ENCODE results near the gene NR2F2.

NR2F2 gene

GRCh38 chr15:96338766-96339618, 8.5 kb downstream of the NR2F2 start:
- in situ Hi-C loops (cut with HindIII; ENCODE audit: low pct_ligation_motif_present, low pct_unique_long_range_greater_than_20kb, low sequenced_read_pairs) = no loop called here
- DNase-seq = peak; percentile 12

DNA sequence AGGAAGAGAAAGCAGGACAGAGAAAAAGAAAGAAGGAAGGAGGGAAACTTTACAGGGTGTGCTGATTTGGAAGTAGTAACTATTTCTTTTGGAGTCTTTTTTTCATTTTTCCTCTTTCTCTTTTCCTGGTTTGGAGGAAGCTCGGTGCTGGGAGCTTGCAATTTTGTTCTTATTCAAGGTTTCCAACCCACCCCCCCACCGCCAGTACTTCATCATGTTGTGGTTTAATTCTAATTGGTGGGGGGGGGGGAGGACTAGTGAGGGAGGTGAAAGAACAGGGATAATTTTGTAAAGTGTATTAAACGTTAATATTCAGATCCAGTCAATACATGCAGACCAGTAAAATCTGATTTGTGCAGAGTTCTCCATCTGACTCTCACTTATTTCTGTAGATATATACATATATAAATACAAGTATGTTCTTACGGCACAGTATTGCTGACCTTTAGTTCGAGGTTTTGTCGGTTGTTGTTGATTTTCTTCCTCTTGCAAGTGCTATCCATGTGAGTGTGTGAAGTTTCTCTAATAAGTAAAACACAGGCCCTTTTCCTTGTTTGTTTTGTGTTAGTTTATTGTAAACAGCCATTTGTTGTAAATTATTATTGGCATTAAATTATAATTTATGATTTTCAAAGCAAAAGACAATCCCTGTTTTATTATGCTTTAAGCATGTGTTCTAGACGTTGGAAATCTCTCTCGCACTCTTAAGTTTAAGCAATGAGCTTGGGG, 9.3 kb downstream of the NR2F2 start:
- peak; percentile 10 for DNase-seq
- in situ Hi-C loops (cut with HindIII; ENCODE audit: low pct_ligation_motif_present, low pct_unique_long_range_greater_than_20kb, low sequenced_read_pairs) = no loop called here

DNA sequence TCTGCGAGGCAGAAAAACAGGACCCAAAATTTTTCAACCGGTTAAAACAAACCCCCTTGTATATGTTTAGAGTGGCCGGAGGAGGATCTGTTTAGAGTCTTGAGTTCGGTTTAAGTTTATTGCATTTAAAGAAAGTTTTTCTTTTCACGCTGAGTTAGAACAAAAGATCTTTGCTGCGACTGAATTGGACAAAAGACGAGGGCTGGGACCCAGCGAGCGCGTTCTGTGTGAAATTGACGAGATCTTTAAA, 9.8 kb downstream of the NR2F2 start:
- DNase-seq = peak; percentile 3
- in situ Hi-C loops (cut with HindIII; ENCODE audit: low pct_ligation_motif_present, low pct_unique_long_range_greater_than_20kb, low sequenced_read_pairs) = no loop called here

GRCh38 chr15:96340598-96341512, 10.4 kb downstream of the NR2F2 start:
- DNase-seq = peak; percentile 49
- in situ Hi-C loops (cut with HindIII; ENCODE audit: low pct_ligation_motif_present, low pct_unique_long_range_greater_than_20kb, low sequenced_read_pairs) = no loop called here

GRCh38 chr15:96341513-96342405, 11.3 kb downstream of the NR2F2 start:
- in situ Hi-C loops (cut with HindIII; ENCODE audit: low pct_ligation_motif_present, low pct_unique_long_range_greater_than_20kb, low sequenced_read_pairs) = no loop called here
- DNase-seq = no peak

DNA sequence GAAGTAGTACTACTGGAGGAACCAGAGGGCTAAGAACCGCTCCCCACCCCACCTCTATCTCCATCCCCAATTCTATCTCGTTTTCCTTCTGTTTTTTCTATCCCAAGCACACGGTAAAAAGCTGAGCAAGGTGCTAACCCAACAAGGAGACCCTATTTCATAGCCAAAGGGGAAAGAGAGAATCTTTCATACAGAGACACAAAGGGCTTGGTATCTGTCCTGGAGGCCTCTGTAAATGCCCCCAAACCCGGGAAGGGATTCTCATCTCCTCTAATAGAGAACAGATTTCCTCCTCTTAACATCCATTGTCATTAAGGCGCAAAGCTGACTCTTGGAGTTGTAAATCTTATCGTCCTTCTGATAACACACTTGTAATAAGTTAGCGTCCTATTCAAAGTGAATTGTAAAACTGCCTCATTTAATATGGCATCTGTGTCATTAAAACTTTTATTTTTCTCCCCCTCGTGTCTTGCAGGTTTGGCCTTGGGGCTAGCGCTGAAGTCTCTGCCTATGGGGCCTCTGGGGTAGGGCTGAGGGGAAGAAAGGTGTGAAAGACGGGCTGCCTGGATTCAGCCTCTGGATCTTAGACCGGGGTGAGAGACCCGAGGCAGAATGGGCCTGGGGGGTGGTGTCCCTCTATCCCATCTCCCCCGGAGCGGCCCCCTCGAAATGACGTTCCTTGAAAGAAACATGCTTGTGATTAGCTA, 12.1 kb downstream of the NR2F2 start:
- in situ Hi-C loops (cut with HindIII; ENCODE audit: low pct_ligation_motif_present, low pct_unique_long_range_greater_than_20kb, low sequenced_read_pairs) = no loop called here
- no peak for DNase-seq

- in situ Hi-C loops (cut with HindIII; ENCODE audit: low pct_ligation_motif_present, low pct_unique_long_range_greater_than_20kb, low sequenced_read_pairs) = no loop called here
- no peak for DNase-seq
Measured at GRCh38 chr15:96343113-96344059, 12.9 kb downstream of the NR2F2 start.

DNA sequence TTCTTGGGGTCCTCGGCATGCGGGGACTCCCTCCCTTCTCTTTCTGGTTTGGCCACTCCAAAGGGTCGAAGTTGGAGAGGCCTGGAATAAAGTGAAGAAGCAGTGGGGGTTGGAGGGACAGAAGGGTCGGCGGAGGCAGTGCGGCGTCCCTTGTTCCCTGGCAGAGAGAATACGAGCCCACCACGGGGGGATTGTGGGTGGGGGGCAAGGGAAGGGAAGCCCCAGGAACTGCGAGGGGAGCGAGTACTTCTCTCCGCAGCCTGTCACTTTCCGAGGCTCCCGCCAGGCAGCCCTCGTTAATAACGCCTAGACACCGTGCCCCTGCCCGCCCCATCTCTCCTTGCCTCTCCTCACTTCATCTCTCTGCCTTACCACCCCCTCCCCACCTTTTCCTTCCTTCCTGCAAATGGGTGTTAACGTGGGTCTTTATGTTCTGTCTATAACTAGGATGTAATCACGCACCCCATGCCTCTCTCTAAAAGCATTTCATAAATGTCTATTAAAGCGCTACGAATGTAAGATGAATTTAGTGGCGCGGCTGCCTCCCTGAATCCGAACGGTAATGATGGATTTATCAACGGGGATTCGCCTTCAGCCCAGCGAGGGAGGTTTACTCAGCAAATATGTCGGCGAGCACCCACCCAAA, 13.7 kb downstream of the NR2F2 start:
- no peak for DNase-seq

DNA sequence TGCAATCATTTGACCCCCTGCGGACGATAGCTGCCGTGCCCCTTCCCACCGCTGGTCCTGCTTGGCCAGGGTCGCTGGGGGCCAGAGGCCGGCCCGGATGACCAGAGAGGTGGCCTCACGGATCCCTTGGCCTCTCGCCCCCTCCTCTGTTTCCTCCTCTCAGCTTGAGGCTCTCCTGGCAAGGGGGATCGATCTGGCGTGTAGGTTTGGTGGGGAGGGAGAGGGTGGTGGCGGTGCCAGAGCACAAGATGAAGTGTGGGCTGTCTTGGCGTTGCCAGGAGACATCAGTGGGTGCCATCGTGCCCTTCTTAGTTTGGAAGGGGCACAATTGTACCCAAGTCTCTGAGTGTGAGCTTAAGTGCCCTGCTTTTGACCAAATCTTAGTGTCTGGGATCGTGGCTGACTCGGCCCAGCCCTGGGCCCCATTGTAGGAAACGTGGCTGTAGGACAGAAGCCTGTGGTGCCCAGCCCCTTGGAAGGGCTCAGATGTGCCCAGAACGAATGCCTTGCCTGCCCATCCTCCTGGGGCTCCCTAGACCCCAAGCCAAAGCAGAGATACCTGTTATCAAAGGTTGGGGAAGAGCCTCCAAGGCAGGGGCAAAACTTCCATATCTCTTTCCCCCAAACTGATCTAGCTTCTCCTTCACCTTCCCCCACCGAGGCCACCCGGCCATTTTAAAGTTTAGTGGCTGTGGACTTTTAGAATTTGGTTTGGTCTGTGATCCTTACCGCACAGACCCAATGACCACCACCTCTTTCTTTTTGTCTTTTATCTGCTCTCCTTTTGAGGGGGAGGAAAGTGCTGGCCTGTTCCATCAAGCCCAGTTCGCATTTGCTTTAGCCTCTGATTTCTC, 14.4 kb downstream of the NR2F2 start:
- in situ Hi-C loops (cut with HindIII; ENCODE audit: low pct_ligation_motif_present, low pct_unique_long_range_greater_than_20kb, low sequenced_read_pairs) = no loop called here
- no peak for DNase-seq

More for the DNA sequence above, 13.7 kb downstream of the NR2F2 start:
- in situ Hi-C loops (cut with HindIII; ENCODE audit: low pct_ligation_motif_present, low pct_unique_long_range_greater_than_20kb, low sequenced_read_pairs) = no loop called here

- DNase-seq = peak; percentile 70
- in situ Hi-C loops (cut with HindIII; ENCODE audit: low pct_ligation_motif_present, low pct_unique_long_range_greater_than_20kb, low sequenced_read_pairs) = no loop called here
Measured at GRCh38 chr15:96345560-96346399, 15.3 kb downstream of the NR2F2 start.

- in situ Hi-C loops (cut with HindIII; ENCODE audit: low pct_ligation_motif_present, low pct_unique_long_range_greater_than_20kb, low sequenced_read_pairs) = no loop called here
- DNase-seq = no peak
Measured at GRCh38 chr15:96346409-96346970, 16.0 kb downstream of the NR2F2 start.

DNA sequence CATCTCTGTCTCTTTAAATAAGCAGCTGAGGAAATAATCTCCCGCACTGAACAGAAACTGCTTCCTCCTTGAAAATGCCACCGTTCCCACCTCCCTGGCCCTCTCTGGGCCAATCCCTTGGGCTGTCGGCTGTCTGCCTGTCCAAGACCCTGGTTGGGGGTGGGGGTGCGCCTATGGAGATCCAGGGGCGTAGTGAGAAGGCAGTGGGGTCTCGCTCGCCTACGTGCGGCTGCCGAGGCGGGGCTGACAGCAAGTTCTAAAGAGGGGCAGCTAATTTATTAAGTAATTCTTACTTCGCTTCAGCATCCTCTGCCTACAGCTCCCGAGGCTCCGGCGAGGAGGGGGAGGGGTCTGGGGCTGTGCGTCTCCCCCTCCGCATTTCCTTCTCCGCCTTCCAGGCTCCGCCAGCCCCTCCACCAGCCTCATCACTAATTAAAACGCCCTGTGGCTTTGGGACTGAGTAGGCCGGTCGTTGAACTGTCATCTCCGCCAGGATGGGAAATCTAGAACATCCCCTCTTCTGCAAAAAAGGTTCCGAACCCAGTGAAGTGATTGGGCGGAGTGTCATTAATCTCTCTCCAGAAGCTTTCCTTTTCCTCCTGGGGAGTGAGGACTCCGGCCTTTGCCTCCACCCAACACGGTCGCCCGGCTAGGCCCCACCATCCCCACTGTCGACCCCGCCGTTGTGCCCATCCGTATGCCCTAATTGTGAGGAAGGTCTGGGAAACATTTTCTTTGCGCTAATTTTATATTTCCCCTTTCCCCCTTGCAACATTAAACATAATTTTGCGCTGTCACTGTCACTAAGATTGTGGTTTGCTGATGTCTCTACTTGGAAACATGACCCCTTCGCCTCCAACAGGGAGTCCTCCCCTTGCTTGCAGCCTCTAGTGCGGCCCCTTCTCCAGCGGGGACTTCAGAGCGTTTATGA, 16.9 kb downstream of the NR2F2 start:
- no peak for DNase-seq
- in situ Hi-C loops (cut with HindIII; ENCODE audit: low pct_ligation_motif_present, low pct_unique_long_range_greater_than_20kb, low sequenced_read_pairs) = no loop called here
